ENCODE data around the gene OR1M1. TPM values are rescaled to one million over a fixed set of nuclear protein-coding genes. Genes with fewer than 3 reads are reported as not detected.

Gene OR1M1
- total and polyA plus RNA-seq, 10 of the 15 experiments (the other 5 are each of a cell fraction or from before 2014, with no cell fraction given): not detected

GRCh38 chr19:9037400-9038062 lies 49.3 kb upstream of the OR1M1 start:
- no peak overlapping the region for H3K27ac ChIP-seq (ENCODE audit: control insufficient read depth, insufficient read depth)
- ATAC-seq (no peak), FAIRE-seq (no peak), DNase-seq (ENCODE audit: low read depth, low spot score) (no peak)
- ChIA-PET SMC1A (ENCODE audit: uncharacterized antibody, unreplicated experiment) (no interaction called here), RAD21 (ENCODE audit: unreplicated experiment) (no interaction called here), CTCF (no interaction called here), POLR2A (no interaction called here)
- H3K36me3 ChIP-seq (ENCODE audit: control insufficient read depth in 2 of 2, insufficient read depth in 2 of 2, low read length in 1 of 2): no peaks in the 10 kb centered on the region
- intact Hi-C loops (cut with micrococcal nuclease; ENCODE audit: unreplicated experiment): no loop called here
- H2AFZ ChIP-seq (ENCODE audit: control insufficient read depth, low read depth, low read length): no peak overlapping the region
- no peaks in the 10 kb centered on the region; the same call in 2 of the 3 replicates for H3K9me3 ChIP-seq (replicated peaks; ENCODE audit: control insufficient read depth, insufficient read depth, low read length)
- no peak overlapping the region for H3K4me3 ChIP-seq
- H4K20me1 ChIP-seq (ENCODE audit: control insufficient read depth, insufficient read depth): no peaks in the 10 kb centered on the region
- WGBS (ENCODE audit: insufficient coverage, insufficient replicate concordance, low lambda C conversion rate, missing lambda C conversion rate): 48% methylated on average over 8 of the region's 8 CpGs
- no peak overlapping the region for H3K4me2 ChIP-seq (ENCODE audit: control insufficient read depth, insufficient read depth)
- in situ Hi-C loops (cut with MboI): no loop called here
- no peak for TF ChIP-seq ETV6 (conservative IDR thresholded peaks at IDR 0.05 in 1 of 2, IDR thresholded peaks at IDR 0.05 in 1 of 2; ENCODE audit: borderline replicate concordance in 1 of 2, low read depth in 1 of 2)
- no peak for TF ChIP-seq CEBPB (IDR thresholded peaks at IDR 0.05; ENCODE audit: borderline replicate concordance in 1 of 2, low read depth in 2 of 2, low read length in 2 of 2)
- no peak for TF ChIP-seq KLF5 (IDR thresholded peaks at IDR 0.05; ENCODE audit: partially characterized antibody)
- no peak for TF ChIP-seq SMARCA5 (IDR thresholded peaks at IDR 0.05)
- TF ChIP-seq RUNX3 (IDR thresholded peaks at IDR 0.05; ENCODE audit: low read length): no peak
- no peak for TF ChIP-seq NFYA (IDR thresholded peaks at IDR 0.05; ENCODE audit: borderline replicate concordance, low read depth, low read length)
- no peak for TF ChIP-seq BCL11A (IDR thresholded peaks at IDR 0.05; ENCODE audit: low read depth, low read length)
- no peak for TF ChIP-seq CTCF (IDR thresholded peaks at IDR 0.05 in 2 of 3, conservative IDR thresholded peaks at IDR 0.05 in 1 of 3; ENCODE audit: control insufficient read depth in 2 of 3, extremely low read depth in 1 of 3, insufficient read depth in 1 of 3, low read depth in 3 of 3, low read length in 3 of 3)
- TF ChIP-seq SIN3A (IDR thresholded peaks at IDR 0.05; ENCODE audit: low read depth, low read length): no peak
- TF ChIP-seq SRF (IDR thresholded peaks at IDR 0.05; ENCODE audit: low read depth in 2 of 2, low read length in 2 of 2): no peak
- TF ChIP-seq NR2C1 (IDR thresholded peaks at IDR 0.05): no peak
- no peak for TF ChIP-seq ZNF207 (IDR thresholded peaks at IDR 0.05; ENCODE audit: borderline replicate concordance)
- no peak for TF ChIP-seq MTA2 (IDR thresholded peaks at IDR 0.05; ENCODE audit: low read depth)
- no TSS peak for BruUV-seq (replicated peaks)
- no peaks in the 10 kb centered on the region for H3K79me2 ChIP-seq (ENCODE audit: control insufficient read depth, insufficient read depth, low read length)
- no peak overlapping the region for H3K9ac ChIP-seq (ENCODE audit: control insufficient read depth, insufficient read depth, low read length)
- H3K4me1 ChIP-seq (ENCODE audit: control insufficient read depth, insufficient read depth, low read length): no peaks in the 10 kb centered on the region
- H3K27me3 ChIP-seq (replicated peaks in 1 of 2; ENCODE audit: control insufficient read depth in 2 of 2, insufficient read depth in 2 of 2, low read length in 1 of 2): no peaks in the 10 kb centered on the region

Data from GM12878 (cell line).